Skin of body (tissue), 2 donors: ENCODE results near the gene MTREX. TPM values are rescaled to one million over a fixed set of nuclear protein-coding genes. Genes with fewer than 3 reads are reported as not detected.

Experiments used
- DNase-seq: peaks from one replicate; lab custom pipeline; 2025; lab: John Stamatoyannopoulos, UW
- total RNA-seq: library from RNA; depleted of rRNA; stranded (reverse); fragments of >200 nt; gene quantifications from one replicate; pipeline ENCODE4 v1.2.3, GENCODE V29; 2014

Gene MTREX
- total RNA-seq, 1 donor from 2014 or later = 89.8 TPM

GRCh38 chr5:55383254-55383653 is 75.5 kb downstream of the MTREX start:
- DNase-seq = no peak

- no peak for DNase-seq
Measured at GRCh38 chr5:55384072-55384471, 76.3 kb downstream of the MTREX start.

- DNase-seq = no peak
Measured at GRCh38 chr5:55385227-55385626, 77.4 kb downstream of the MTREX start.

GRCh38 chr5:55385846-55386245 is 78.1 kb downstream of the MTREX start:
- DNase-seq = no peak

GRCh38 chr5:55386356-55386755 is 78.6 kb downstream of the MTREX start:
- DNase-seq = no peak

GRCh38 chr5:55387865-55388264 is 80.1 kb downstream of the MTREX start:
- DNase-seq = no peak

GRCh38 chr5:55391707-55392106 is 83.9 kb downstream of the MTREX start:
- no peak for DNase-seq

GRCh38 chr5:55392669-55393068 is 84.9 kb downstream of the MTREX start:
- DNase-seq = no peak

- no peak for DNase-seq
Measured at GRCh38 chr5:55393501-55394175, 85.8 kb downstream of the MTREX start.

GRCh38 chr5:55402199-55402598 is 94.4 kb downstream of the MTREX start:
- DNase-seq = no peak

- no peak for DNase-seq
Measured at GRCh38 chr5:55406292-55406691, 98.5 kb downstream of the MTREX start.

- DNase-seq = peak; percentile 45
Measured at GRCh38 chr5:55407059-55407684, 99.4 kb downstream of the MTREX start.

- no peak for DNase-seq
Measured at GRCh38 chr5:55407984-55408383, 100.2 kb downstream of the MTREX start.

- no peak for DNase-seq
Measured at GRCh38 chr5:55409775-55410174, 102.0 kb downstream of the MTREX start.

- no peak for DNase-seq
Measured at GRCh38 chr5:55410845-55411244, 103.1 kb downstream of the MTREX start.

- DNase-seq = no peak
Measured at GRCh38 chr5:55411876-55412275, 104.1 kb downstream of the MTREX start.

- no peak for DNase-seq
Measured at GRCh38 chr5:55413644-55414043, 105.9 kb downstream of the MTREX start.

GRCh38 chr5:55415071-55415470 is 107.3 kb downstream of the MTREX start:
- no peak for DNase-seq

GRCh38 chr5:55416306-55416705 is 108.5 kb downstream of the MTREX start:
- DNase-seq = peak; percentile 27

- DNase-seq = peak; percentile 96
Measured at GRCh38 chr5:55418994-55419968, 111.5 kb downstream of the MTREX start.

- no peak for DNase-seq
Measured at GRCh38 chr5:55421074-55421529, 113.3 kb downstream of the MTREX start.

GRCh38 chr5:55426455-55426854 is 118.7 kb downstream of the MTREX start:
- no peak for DNase-seq
